Measurements from ENCODE around the gene LRAT. TPM values are rescaled to one million over a fixed set of nuclear protein-coding genes. Genes with fewer than 3 reads are reported as not detected.

The LRAT gene
- total RNA-seq (2013; cell fraction: nucleolus; rRNA removed): not detected in 2 replicates
- not detected in 2 replicates for total RNA-seq (2014; rRNA removed)
- not detected in 2 replicates for total RNA-seq (2014; rRNA removed; fragmentation: Illumina TruSeq; extraction: Trizol)
- total RNA-seq (2021): not detected in 2 replicates
- not detected for polyA plus RNA-seq (2011; ENCODE audit: low read depth)
- not detected in 2 replicates for polyA plus RNA-seq (2011; rRNA removed)
- not detected in 2 replicates for polyA plus RNA-seq (2011; cell fraction: cytosol; rRNA removed)
- not detected in 2 replicates for polyA plus RNA-seq (2011; cell fraction: nucleus; rRNA removed)
- not detected in 2 replicates for polyA plus RNA-seq (2012)
- polyA plus RNA-seq (2014; fragmentation: Illumina TruSeq; extraction: Trizol): not detected in 2 replicates
- polyA plus RNA-seq (2014; fragmentation: Nextera tagmentation; extraction: Ambion mirVana): not detected
- polyA plus RNA-seq (2014; rRNA removed): not detected in 2 replicates
- under 1 TPM; 0.07 to 0.08 TPM for polyA plus RNA-seq (2016; fragmentation: Nextera tagmentation; extraction: Ambion mirVana)
- not detected in 2 replicates for polyA minus RNA-seq (2011; rRNA and poly(A)+ RNA removed)
- polyA minus RNA-seq (2011; cell fraction: cytosol; rRNA and poly(A)+ RNA removed): not detected in 2 replicates
- polyA minus RNA-seq (2011; cell fraction: nucleus; rRNA and poly(A)+ RNA removed): not detected in 2 replicates
- not detected for Bru-seq, nascent RNA
- BruChase-seq, experiment 1, labeled RNA remaining after a 6-hour chase: percentile 7 among the genes with signal in this experiment
- not detected for BruChase-seq, experiment 2, labeled RNA remaining after a 2-hour chase
- long read RNA-seq, experiment 1: 0 reads
- long read RNA-seq, experiment 2: 0 reads

DNA sequence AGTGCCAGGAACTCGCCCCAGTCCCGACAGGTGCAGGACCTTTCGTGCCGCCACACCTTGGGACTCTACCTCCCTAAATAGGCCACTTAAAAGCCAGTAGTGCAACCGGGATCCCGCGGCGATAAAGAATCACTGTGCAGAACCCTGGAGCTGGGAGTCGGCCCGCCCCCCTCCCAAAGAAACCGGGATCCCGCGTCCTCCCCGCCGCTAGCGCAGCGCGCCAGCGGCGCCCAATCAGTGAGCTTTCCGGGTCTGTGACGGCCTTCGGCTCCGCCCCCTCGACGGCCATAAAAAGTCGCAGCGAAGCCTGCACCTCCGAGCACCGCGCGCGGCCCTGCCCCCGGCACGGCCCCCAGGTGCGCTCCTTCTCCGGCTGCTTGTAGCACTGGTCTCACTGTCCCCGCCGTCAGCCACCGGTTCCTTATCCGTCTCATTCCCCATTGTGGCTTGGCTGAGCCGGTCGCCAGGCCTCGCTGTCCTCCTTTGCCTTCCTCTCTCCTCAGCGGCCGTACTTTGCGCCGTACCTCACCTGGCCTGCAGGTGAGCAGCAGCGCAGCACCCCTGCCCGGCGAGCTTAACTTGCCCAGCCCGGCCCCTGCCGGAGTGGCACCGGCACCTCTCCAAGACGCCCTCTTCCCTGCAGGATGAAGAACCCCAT is at the start of gene LRAT:
TSS of gene LRAT (plus strand) at position 318 of the 658 bp plus-strand sequence. CDS start at position 645, 327 bp downstream.
- Histone ChIP-seq H3K9ac (ENCODE audit: control insufficient read depth, insufficient read depth, low read length) (no peak within 1 kb of the TSS), H3K27me3 (replicated peaks in 1 of 2; ENCODE audit: control insufficient read depth in 2 of 2, insufficient read depth in 2 of 2, low read length in 1 of 2) (peaks cover 9 to 12% of the 10 kb centered on the region in 2 experiments), H3K9me3 (replicated peaks; ENCODE audit: control insufficient read depth, insufficient read depth, low read length) (no peaks in the 10 kb centered on the region), H4K20me1 (ENCODE audit: control insufficient read depth, insufficient read depth) (no peaks in the 10 kb centered on the region), H3K27ac (ENCODE audit: control insufficient read depth, insufficient read depth) (no peak within 1 kb of the TSS), H3K36me3 (ENCODE audit: control insufficient read depth in 2 of 2, insufficient read depth in 2 of 2, low read length in 1 of 2) (no peaks in the 10 kb centered on the region), H3K4me1 (ENCODE audit: control insufficient read depth, insufficient read depth, low read length) (no peaks in the 10 kb centered on the region), H3K4me3 (no peak within 1 kb of the TSS), H3K79me2 (ENCODE audit: control insufficient read depth, insufficient read depth, low read length) (no peaks in the 10 kb centered on the region), H3K4me2 (ENCODE audit: control insufficient read depth, insufficient read depth) (peak within 1 kb of the TSS; percentile 7; the same call in 1 of the 2 replicates), H2AFZ (ENCODE audit: control insufficient read depth, low read depth, low read length) (no peak within 1 kb of the TSS)
- 59% methylated on average over 44 of the region's 55 CpGs for WGBS (ENCODE audit: insufficient coverage, insufficient replicate concordance, low lambda C conversion rate, missing lambda C conversion rate)
- ChIA-PET CTCF (no interaction called here), SMC1A (ENCODE audit: uncharacterized antibody, unreplicated experiment) (no interaction called here), POLR2A (no interaction called here), RAD21 (ENCODE audit: unreplicated experiment) (no interaction called here)
- FAIRE-seq (no peak), ATAC-seq (peak; percentile 38; the same call in 1 of the 3 replicates), DNase-seq (ENCODE audit: low read depth, low spot score) (no peak)
- no TSS peak for BruUV-seq (replicated peaks)
- no peak for TF ChIP-seq JUND (IDR thresholded peaks at IDR 0.05; ENCODE audit: low read depth, low read length)
- TF ChIP-seq IKZF2 (IDR thresholded peaks at IDR 0.05): no peak
- 0 out of 2 replicates have a peak, but pooled peaks have one; percentile 9 for TF ChIP-seq NFYB (IDR thresholded peaks at IDR 0.05; ENCODE audit: insufficient read depth, low read depth, low read length)
- in situ Hi-C loops (cut with MboI): no loop called here
- intact Hi-C loops (cut with micrococcal nuclease; ENCODE audit: unreplicated experiment): no loop called here

DNA sequence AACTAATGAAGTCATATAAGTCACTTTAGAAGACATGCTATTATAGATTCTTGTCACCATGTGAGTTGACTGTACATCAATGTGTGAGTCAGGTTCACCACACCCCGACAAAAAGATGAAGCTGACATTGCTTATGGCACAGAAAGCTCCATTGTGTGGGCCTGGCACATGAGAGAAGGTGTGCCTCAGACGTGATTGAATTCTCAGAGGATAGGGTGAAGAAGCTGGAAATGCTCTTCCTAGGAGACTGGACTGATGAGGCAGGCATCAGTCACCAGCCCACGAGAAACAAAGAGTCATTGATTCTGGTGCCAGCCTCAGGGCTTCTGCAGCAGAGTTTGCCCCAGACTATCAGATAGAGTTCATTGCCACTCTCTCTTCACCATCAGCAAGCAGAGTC is 35.9 kb upstream of the LRAT start:
- Histone ChIP-seq H3K4me3 (no peak overlapping the region), H4K20me1 (ENCODE audit: control insufficient read depth, insufficient read depth) (no peaks in the 10 kb centered on the region), H3K9me3 (replicated peaks; ENCODE audit: control insufficient read depth, insufficient read depth, low read length) (no peaks in the 10 kb centered on the region), H3K9ac (ENCODE audit: control insufficient read depth, insufficient read depth, low read length) (no peak overlapping the region), H2AFZ (ENCODE audit: control insufficient read depth, low read depth, low read length) (no peak overlapping the region), H3K4me1 (ENCODE audit: control insufficient read depth, insufficient read depth, low read length) (no peaks in the 10 kb centered on the region), H3K27ac (ENCODE audit: control insufficient read depth, insufficient read depth) (no peak overlapping the region), H3K27me3 (replicated peaks in 1 of 2; ENCODE audit: control insufficient read depth in 2 of 2, insufficient read depth in 2 of 2, low read length in 1 of 2) (no peaks in the 10 kb centered on the region), H3K79me2 (ENCODE audit: control insufficient read depth, insufficient read depth, low read length) (no peaks in the 10 kb centered on the region), H3K36me3 (ENCODE audit: control insufficient read depth in 2 of 2, insufficient read depth in 2 of 2, low read length in 1 of 2) (no peaks in the 10 kb centered on the region), H3K4me2 (ENCODE audit: control insufficient read depth, insufficient read depth) (no peak overlapping the region)
- intact Hi-C loops (cut with micrococcal nuclease; ENCODE audit: unreplicated experiment) (no loop called here), in situ Hi-C loops (cut with MboI) (no loop called here)
- RAD21 ChIA-PET (ENCODE audit: unreplicated experiment): no interaction called here
- CTCF ChIA-PET: no interaction called here
- BruUV-seq (replicated peaks): no TSS peak
- FAIRE-seq (no peak), ATAC-seq (no peak), DNase-seq (ENCODE audit: low read depth, low spot score) (no peak)
- SMC1A ChIA-PET (ENCODE audit: uncharacterized antibody, unreplicated experiment): no interaction called here
- POLR2A ChIA-PET: no interaction called here
- WGBS (ENCODE audit: insufficient coverage, insufficient replicate concordance, low lambda C conversion rate, missing lambda C conversion rate): 0% methylated on average over 3 of the region's 3 CpGs
- TF ChIP-seq FOXK2 (IDR thresholded peaks at IDR 0.05) (no peak), ZBTB4 (CRISPR knock-in tag; IDR thresholded peaks at IDR 0.05) (no peak)
- TF ChIP-seq, protein P1, sequence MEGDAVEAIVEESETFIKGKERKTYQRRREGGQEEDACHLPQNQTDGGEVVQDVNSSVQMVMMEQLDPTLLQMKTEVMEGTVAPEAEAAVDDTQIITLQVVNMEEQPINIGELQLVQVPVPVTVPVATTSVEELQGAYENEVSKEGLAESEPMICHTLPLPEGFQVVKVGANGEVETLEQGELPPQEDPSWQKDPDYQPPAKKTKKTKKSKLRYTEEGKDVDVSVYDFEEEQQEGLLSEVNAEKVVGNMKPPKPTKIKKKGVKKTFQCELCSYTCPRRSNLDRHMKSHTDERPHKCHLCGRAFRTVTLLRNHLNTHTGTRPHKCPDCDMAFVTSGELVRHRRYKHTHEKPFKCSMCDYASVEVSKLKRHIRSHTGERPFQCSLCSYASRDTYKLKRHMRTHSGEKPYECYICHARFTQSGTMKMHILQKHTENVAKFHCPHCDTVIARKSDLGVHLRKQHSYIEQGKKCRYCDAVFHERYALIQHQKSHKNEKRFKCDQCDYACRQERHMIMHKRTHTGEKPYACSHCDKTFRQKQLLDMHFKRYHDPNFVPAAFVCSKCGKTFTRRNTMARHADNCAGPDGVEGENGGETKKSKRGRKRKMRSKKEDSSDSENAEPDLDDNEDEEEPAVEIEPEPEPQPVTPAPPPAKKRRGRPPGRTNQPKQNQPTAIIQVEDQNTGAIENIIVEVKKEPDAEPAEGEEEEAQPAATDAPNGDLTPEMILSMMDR (IDR thresholded peaks at IDR 0.05 in 2 of 3, conservative IDR thresholded peaks at IDR 0.05 in 1 of 3; ENCODE audit: control insufficient read depth in 2 of 3, extremely low read depth in 1 of 3, insufficient read depth in 1 of 3, low read depth in 3 of 3, low read length in 3 of 3): no peak

Data from GM12878 (cell line).